ACC112 (cell line): ENCODE measurements around the gene SGCA.

Experiments used
- H2AFZ ChIP-seq: fragments of 200-600 bp; sonication (generic); one replicate; pipeline ENCODE4 v1.6.0; 2017; ENCODE audit warnings: antibody characterized with exemption, low read length; ENCODE audit not compliant: unreplicated experiment
- H3K27ac ChIP-seq: fragments of 200-600 bp; sonication (generic); 2 replicates; pipeline ENCODE4 v1.5.1; 2014; ENCODE audit warnings: low read depth, mild to moderate bottlenecking, antibody characterized with exemption, low read length, moderate library complexity
- H3K27me3 ChIP-seq: fragments of 200-600 bp; sonication (generic); 2 replicates; pipeline ENCODE4 v1.6.1; 2014; ENCODE audit warnings: mild to moderate bottlenecking, antibody characterized with exemption, low read length, moderate library complexity, mixed read lengths; ENCODE audit not compliant: insufficient read depth
- H3K36me3 ChIP-seq: fragments of 200-600 bp; sonication (generic); 2 replicates; pipeline ENCODE4 v1.6.1; 2016; ENCODE audit warnings: mild to moderate bottlenecking, antibody characterized with exemption, low read length, moderate library complexity, mixed read lengths; ENCODE audit not compliant: insufficient read depth
- H3K4me1 ChIP-seq: fragments of 200-600 bp; sonication (generic); one replicate; pipeline ENCODE4 v1.6.1; 2016; ENCODE audit warnings: low read length, mixed read lengths; ENCODE audit not compliant: insufficient read depth, unreplicated experiment, control insufficient read depth
- H3K4me3 ChIP-seq: fragments of 200-600 bp; sonication (generic); 2 replicates; pipeline ENCODE4 v1.5.1; 2014; ENCODE audit warnings: mild to moderate bottlenecking, low read depth, low read length
- H3K79me2 ChIP-seq: fragments of 200-600 bp; sonication (generic); one replicate; pipeline ENCODE4 v1.6.0; 2016; ENCODE audit warnings: low read length; ENCODE audit not compliant: control insufficient read depth, unreplicated experiment, insufficient read depth

SGCA gene

DNA sequence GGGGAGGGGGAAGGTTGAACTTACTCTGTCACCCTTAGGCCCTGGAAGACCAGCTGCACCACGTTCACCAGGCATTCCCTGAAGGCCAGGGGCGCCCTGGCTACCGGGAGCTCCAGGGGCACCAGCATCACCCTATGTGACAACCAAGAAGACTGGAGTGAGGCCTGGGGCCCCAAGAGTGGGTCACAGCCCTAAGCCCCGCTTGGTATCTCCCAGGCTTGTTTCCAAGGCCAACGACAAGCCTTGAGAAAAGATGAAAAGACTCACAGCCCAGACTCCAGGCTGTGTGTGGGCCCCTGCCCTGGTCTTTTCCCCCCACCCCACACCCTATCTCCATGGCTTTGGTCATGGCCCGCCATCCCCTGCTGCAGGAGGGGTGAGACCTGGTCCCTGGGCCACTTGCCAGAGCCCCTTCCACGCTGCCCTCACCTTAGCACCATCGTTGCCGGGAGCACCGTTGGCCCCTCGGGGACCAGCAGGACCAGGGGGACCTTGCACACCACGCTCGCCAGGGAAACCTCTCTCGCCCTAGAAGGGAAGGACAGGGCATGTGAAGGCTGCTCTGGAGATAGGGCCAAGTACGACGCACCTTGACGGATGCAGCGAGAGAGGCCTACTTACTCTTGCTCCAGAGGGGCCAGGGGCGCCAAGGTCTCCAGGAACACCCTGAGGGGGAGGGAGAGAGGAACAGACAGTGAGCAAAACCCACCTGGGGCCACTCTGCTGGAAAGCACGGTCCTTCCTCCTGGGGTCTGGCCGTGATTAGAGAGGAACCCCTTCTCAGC is 25.7 kb downstream of the SGCA start:
- Histone ChIP-seq H3K27ac (peak overlapping the region; percentile 92), H3K4me1 (peaks cover 93% of the 10 kb centered on the region), H2AFZ (no peak overlapping the region), H3K4me3 (no peak overlapping the region; the same call in 1 of the 2 replicates), H3K36me3 (peaks cover 78% of the 10 kb centered on the region), H3K27me3 (no peaks in the 10 kb centered on the region), H3K79me2 (peaks cover 61% of the 10 kb centered on the region)

DNA sequence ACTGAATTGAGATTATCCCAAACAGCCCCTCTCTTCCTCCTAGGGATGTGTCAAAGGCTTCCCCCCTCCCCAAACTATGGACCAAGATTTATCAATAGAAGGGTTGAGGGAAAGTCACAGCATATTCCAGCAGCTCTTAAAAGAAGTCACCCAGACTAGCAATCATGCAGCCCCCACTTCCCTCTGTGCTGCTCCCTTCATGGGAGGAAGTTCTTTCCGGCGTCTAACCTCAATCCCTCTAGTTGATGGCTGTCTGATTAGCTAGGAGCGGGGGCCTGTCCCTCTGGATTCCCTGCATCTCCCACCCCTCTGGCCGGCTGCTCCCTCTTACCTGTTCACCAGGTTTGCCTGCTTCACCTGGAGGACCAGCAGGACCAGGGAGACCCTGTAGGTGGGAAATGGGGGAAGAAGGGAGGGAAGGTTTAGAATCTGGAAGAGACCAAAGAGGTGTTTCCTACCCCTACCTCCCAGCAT is 26.4 kb downstream of the SGCA start:
- peak overlapping the region; percentile 92 for H3K27ac ChIP-seq
- H2AFZ ChIP-seq: no peak overlapping the region
- peaks cover 76% of the 10 kb centered on the region for H3K36me3 ChIP-seq
- peaks cover 68% of the 10 kb centered on the region for H3K79me2 ChIP-seq
- no peaks in the 10 kb centered on the region for H3K27me3 ChIP-seq
- H3K4me3 ChIP-seq: no peak overlapping the region; the same call in 1 of the 2 replicates
- peaks cover 93% of the 10 kb centered on the region for H3K4me1 ChIP-seq

DNA sequence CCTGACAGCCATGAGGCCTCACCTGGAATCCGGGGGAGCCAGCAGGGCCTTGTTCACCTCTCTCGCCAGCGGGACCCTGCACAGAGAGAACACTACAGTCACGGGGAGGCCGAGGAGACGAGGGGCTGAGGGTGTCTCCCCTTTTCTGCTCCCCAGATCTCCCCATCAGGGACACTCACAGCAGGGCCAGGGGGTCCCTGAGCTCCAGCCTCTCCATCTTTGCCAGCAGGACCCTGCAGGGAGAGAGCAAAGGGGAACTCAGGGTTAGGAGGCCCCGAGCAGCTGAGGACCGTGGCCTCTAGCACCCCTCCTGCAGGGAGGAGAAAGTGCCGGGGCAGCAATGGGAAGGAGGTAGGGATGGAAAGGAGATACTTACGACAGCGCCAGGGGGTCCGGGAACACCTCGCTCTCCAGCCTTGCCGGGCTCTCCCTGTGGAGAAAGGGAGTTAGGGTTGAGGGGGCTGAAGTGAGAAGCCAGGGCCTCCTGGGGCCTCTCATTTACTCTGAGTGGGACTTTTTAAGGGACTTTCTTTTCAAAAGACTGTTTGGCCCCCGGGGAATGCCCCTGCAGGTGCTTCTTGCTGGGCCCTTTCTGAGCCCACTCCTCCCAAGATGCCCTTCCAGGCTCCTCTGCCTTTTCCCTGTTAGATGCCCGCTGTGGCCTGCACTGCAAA is 26.9 kb downstream of the SGCA start:
- Histone ChIP-seq H3K27ac (peak overlapping the region; percentile 92), H3K79me2 (peaks cover 73% of the 10 kb centered on the region), H3K36me3 (peaks cover 82% of the 10 kb centered on the region), H3K4me3 (no peak overlapping the region; the same call in 1 of the 2 replicates), H3K4me1 (peaks cover 93% of the 10 kb centered on the region), H3K27me3 (no peaks in the 10 kb centered on the region), H2AFZ (no peak overlapping the region)

DNA sequence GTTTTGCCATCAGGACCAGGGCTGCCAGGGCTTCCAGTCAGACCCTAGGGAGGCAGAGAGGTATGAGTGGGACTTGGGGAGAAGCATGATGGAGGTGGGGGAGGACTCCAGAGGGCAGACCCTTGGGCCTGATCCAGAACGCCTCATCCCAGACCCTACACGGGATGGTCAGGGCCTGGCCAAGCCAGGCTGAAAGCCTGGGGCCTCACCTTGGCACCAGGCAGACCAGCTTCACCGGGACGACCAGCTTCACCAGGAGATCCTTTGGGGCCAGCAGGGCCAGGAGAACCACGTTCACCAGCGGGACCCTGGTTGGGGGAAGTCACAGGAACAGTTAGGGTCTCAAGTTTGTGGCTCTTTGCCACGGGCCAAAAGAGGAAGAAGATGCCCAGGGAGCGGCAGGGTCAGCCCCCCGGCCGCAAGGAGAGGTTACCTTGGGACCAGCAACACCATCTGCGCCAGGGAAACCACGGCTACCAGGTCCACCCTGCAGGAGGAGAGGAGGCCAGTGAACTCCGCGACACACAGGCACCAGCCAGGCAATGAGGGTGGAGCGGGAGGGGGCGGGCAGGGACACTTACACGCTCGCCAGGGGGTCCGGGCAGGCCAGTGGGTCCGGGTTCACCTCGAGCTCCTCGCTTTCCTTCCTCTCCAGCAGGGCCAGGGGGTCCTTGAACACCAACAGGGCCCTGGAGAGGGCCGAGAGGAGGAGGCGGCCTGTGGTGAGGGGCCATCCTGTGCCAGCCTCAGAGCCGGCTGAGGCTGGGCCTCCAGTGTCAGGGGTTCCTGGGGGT is 28.5 kb downstream of the SGCA start:
- Histone ChIP-seq H3K79me2 (peaks cover 89% of the 10 kb centered on the region), H3K4me1 (peaks cover 91% of the 10 kb centered on the region), H2AFZ (no peak overlapping the region), H3K27ac (peak overlapping the region; percentile 96), H3K27me3 (no peaks in the 10 kb centered on the region), H3K4me3 (peak overlapping the region; percentile 23), H3K36me3 (peaks cover 91% of the 10 kb centered on the region)

DNA sequence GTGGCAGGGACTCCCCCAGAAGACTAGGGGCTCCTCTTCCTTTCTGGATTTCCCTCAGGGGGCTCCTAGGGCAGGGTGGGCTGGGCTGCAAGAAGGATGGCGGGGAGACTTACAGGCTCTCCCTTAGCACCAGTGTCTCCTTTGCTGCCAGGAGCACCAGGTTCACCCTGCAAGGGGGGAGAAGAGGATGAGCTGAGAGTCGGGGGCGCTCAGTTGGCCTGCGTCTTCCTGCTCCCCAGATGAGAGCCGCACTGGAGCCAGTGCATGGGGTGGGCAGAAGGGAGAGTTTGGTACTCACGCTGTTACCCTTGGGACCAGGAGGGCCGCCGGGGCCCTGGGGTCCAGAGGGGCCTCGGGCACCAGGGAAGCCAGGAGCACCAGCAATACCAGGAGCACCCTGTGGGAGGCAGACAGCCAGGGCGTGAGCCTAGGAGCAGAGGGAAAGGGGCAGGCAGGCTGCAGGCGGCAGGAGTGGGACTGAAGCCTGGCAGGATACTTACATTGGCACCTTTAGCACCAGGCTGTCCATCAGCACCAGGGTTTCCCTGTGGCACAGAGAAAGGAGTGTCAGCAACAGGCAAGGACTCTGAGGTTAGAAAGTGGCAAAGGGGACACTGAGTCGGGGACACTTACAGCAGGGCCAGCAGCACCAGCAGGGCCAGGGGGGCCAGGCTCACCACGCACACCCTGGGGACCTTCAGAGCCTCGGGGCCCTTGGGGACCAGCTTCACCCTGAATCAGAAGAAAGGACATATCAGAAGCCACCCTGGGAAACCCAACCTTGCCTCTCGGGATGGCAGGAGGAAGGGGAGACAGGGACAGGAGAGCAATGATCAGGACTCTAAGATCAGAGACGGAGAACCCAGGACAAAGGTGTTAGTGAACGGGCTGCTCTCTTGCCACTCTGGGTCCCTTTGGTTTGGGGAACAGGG is 29.4 kb downstream of the SGCA start:
- Histone ChIP-seq H3K36me3 (peaks cover 87% of the 10 kb centered on the region), H3K27ac (peak overlapping the region; percentile 96), H3K4me3 (peak overlapping the region; percentile 82), H3K27me3 (no peaks in the 10 kb centered on the region), H2AFZ (no peak overlapping the region), H3K79me2 (peaks cover 93% of the 10 kb centered on the region), H3K4me1 (peaks cover 82% of the 10 kb centered on the region)

DNA sequence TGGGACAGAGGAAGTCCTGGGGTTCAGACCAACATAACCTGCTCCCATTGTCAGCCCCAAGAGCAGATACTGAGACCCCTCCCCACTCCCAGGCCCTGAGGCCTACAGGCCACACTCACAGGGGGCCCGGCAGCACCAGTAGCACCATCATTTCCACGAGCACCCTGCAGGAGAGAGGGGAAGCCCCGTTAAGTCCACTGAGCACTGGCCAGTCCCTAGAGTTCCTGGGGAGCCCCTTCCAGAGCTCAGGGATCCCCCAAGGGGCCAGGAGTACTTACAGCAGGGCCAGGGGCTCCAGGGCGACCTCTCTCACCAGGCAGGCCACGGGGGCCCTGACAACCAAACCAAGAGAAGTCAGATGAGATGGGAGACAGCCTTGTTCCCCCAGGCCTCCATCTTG is 30.2 kb downstream of the SGCA start:
- H3K36me3 ChIP-seq: peaks cover 79% of the 10 kb centered on the region
- H3K4me3 ChIP-seq: peak overlapping the region; percentile 82
- peak overlapping the region; percentile 96 for H3K27ac ChIP-seq

DNA sequence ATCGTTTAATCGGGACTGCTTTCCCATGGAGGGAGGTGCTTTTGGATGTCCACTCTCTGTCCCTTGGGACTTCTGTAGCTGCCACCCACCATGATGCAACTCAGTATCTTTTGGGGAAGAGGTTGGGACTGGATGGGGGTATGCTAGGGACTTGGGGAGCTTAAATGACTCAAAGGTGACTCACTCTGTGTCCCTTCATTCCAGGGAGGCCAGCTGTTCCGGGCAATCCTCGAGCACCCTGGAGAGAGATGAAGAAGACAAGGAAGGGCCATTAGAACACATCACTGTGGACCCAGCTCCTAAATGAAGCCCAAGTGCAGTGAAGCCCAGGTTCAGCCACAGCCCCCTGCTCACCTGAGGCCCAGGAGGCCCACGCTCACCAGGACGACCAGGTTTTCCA is 31.0 kb downstream of the SGCA start:
- no peak overlapping the region for H2AFZ ChIP-seq
- H3K27ac ChIP-seq: peak overlapping the region; percentile 96
- peak overlapping the region; percentile 82 for H3K4me3 ChIP-seq
- peaks cover 93% of the 10 kb centered on the region for H3K79me2 ChIP-seq
- H3K36me3 ChIP-seq: peaks cover 71% of the 10 kb centered on the region
- H3K27me3 ChIP-seq: no peaks in the 10 kb centered on the region
- H3K4me1 ChIP-seq: peaks cover 69% of the 10 kb centered on the region

More for the DNA sequence above, 30.2 kb downstream of the SGCA start:
- H3K4me1 ChIP-seq: peaks cover 74% of the 10 kb centered on the region
- peaks cover 93% of the 10 kb centered on the region for H3K79me2 ChIP-seq
- H3K27me3 ChIP-seq: no peaks in the 10 kb centered on the region
- H2AFZ ChIP-seq: no peak overlapping the region

DNA sequence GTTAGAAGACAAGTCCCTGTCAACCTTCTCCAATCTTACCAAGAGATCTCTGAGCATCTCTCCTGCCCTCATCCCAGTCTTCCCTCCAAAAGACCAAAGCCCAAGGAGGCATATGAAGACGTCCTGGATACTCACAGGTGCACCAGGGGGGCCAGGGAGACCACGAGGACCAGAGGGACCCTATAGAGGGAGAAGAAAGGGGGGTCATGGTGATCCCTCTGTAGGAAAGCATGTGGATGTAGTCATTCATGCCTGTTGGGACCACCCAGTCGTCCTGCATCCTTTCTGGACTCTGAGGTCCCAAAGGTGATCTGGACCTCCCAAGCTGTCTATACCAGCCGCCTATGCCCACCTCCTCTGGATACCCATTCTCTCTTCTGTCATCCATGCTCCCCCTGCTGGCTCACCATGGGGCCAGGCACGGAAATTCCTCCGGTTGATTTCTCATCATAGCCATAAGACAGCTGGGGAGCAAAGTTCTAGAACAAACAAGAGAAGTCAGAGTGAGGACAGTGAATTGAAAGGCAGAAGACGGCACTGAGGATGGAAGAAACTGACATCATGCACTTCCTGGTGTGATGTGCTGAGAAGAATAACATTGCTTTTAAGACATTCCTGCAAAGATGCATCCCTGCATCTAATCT is 32.3 kb downstream of the SGCA start:
- H3K4me1 ChIP-seq: peaks cover 70% of the 10 kb centered on the region
- peak overlapping the region; percentile 96 for H3K27ac ChIP-seq
- peak overlapping the region; percentile 82 for H3K4me3 ChIP-seq
- peaks cover 58% of the 10 kb centered on the region for H3K36me3 ChIP-seq
- H3K27me3 ChIP-seq: no peaks in the 10 kb centered on the region
- H2AFZ ChIP-seq: no peak overlapping the region
- peaks cover 93% of the 10 kb centered on the region for H3K79me2 ChIP-seq

DNA sequence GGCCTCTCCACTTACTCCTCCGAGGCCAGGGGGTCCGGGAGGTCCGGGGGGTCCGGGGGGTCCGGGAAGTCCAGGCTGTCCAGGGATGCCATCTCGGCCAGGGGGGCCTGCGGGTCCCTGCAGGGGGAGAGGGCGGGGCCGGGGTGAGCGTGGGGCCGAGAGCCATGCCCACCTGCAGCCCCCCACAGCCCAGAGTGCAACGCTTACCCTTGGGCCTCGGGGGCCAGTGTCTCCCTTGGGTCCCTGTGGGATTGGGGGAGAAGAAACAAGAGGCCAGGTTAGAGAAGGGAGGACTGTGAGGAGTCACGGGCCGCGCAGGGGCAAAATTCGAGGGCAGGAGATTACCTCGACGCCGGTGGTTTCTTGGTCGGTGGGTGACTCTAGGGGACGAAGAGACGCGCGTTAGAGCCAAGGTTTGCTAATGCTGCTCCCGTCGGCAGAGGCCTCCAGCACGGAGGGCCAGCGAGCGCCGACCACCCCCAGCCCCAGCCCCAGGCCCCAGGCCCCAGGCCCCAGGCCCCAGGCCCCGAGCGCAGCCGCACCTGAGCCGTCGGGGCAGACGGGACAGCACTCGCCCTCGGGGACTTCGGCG is 33.5 kb downstream of the SGCA start:
- Histone ChIP-seq H3K4me1 (peaks cover 75% of the 10 kb centered on the region), H3K79me2 (peaks cover 88% of the 10 kb centered on the region), H3K27me3 (no peaks in the 10 kb centered on the region), H3K36me3 (peaks cover 50% of the 10 kb centered on the region), H2AFZ (no peak overlapping the region), H3K27ac (peak overlapping the region; percentile 96), H3K4me3 (peak overlapping the region; percentile 82)
